ENCODE results near the gene GORASP1. TPM values are rescaled to one million over a fixed set of nuclear protein-coding genes. Genes with fewer than 3 reads are reported as not detected.

The GORASP1 gene
- total and polyA plus RNA-seq, 2 of the 8 experiments (the other 6 are each of a cell fraction or from before 2014, with no cell fraction given), result 33.4 to 33.5 TPM

DNA sequence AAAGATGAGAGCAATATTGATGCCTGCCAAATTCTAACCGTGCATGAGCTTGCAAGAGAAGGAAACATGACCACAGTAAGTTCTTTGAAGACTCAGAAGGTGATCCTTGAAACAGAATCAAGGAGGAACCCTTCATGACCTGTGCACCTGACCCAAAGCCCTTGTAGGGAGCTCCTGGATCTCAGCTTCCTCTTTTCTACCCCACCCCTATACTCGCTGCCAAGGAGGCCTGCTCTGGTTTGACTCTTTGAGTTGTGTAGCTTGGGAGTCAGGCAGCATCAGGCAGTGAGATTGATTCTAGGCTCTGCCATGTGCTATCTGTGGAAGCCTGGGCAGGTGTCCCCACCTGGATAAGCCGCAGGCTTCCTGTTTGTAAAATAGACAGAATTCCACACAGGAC, 10.7 kb upstream of the GORASP1 start:
- H3K4ac ChIP-seq (replicated peaks; ENCODE audit: insufficient read length, low read depth, low read length), result no peak overlapping the region
- TF ChIP-seq HDAC2 (IDR thresholded peaks at IDR 0.05; ENCODE audit: borderline replicate concordance in 1 of 2, low read depth in 2 of 2, low read length in 2 of 2), result no peak
- TF ChIP-seq SP1 (IDR thresholded peaks at IDR 0.05; ENCODE audit: low read depth, low read length), result no peak
- TF ChIP-seq RFX5 (IDR thresholded peaks at IDR 0.05; ENCODE audit: borderline replicate concordance, low read depth, low read length), result no peak
- TF ChIP-seq POLR2AphosphoS5 (IDR thresholded peaks at IDR 0.05; ENCODE audit: low read depth, low read length), result no peak
- TF ChIP-seq, protein P1, sequence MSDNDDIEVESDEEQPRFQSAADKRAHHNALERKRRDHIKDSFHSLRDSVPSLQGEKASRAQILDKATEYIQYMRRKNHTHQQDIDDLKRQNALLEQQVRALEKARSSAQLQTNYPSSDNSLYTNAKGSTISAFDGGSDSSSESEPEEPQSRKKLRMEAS (IDR thresholded peaks at IDR 0.05), result no peak
- no peak for TF ChIP-seq CHD2 (IDR thresholded peaks at IDR 0.05; ENCODE audit: low read length)
- TF ChIP-seq TAF1 (IDR thresholded peaks at IDR 0.05; ENCODE audit: low read depth, low read length), result no peak
- TF ChIP-seq KDM1A (IDR thresholded peaks at IDR 0.05; ENCODE audit: borderline replicate concordance, low read length), result no peak
- no peak for TF ChIP-seq SRF (IDR thresholded peaks at IDR 0.05; ENCODE audit: low read depth, low read length)
- no peak for TF ChIP-seq CBX8 (IDR thresholded peaks at IDR 0.05; ENCODE audit: borderline replicate concordance, low read depth, low read length)
- no peak for TF ChIP-seq SP2 (IDR thresholded peaks at IDR 0.05; ENCODE audit: low read length)
- no peak for TF ChIP-seq POU5F1 (IDR thresholded peaks at IDR 0.05; ENCODE audit: low read depth, low read length)
- no peak overlapping the region for H4K91ac ChIP-seq (replicated peaks; ENCODE audit: insufficient read length, low read length)
- H3K4me2 ChIP-seq (ENCODE audit: insufficient read depth in 1 of 2, low read depth in 2 of 2, low read length in 2 of 2), result no peak overlapping the region
- H3K14ac ChIP-seq (ENCODE audit: insufficient read length), result no peak overlapping the region
- H4K20me1 ChIP-seq (replicated peaks in 1 of 2; ENCODE audit: control insufficient read depth in 1 of 2, insufficient read depth in 2 of 2, low read length in 2 of 2), result no peaks in the 10 kb centered on the region
- no peak overlapping the region for H3K4me3 ChIP-seq (ENCODE audit: extremely low read depth in 1 of 4, insufficient read depth in 2 of 4, low read depth in 3 of 4, low read length in 4 of 4)
- H2BK12ac ChIP-seq (ENCODE audit: low read depth, low read length), result no peak overlapping the region
- H2AFZ ChIP-seq (ENCODE audit: low read length), result no peak overlapping the region
- CTCF ChIA-PET (ENCODE audit: partially characterized antibody), result interaction anchor here (0.9 to 20.0 kb wide), 9 partner anchors 8 to 173 kb away, joined by 3 to 496 read pairs (median 4); no protein-coding TSS in a partner anchor
- no peak overlapping the region for H3K56ac ChIP-seq (replicated peaks; ENCODE audit: insufficient read length, low read depth, low read length)
- H3K36me3 ChIP-seq (ENCODE audit: control insufficient read depth in 2 of 4, insufficient read depth in 4 of 4, low read length in 3 of 4), result no peaks in the 10 kb centered on the region
- H3K27me3 ChIP-seq (replicated peaks in 1 of 4; ENCODE audit: control insufficient read depth in 3 of 4, extremely low read depth in 1 of 4, insufficient read depth in 3 of 4, low read length in 3 of 4), result no peaks in the 10 kb centered on the region; a peak in 1 of 7 replicates
- no peak for DNase-seq (ENCODE audit: low read depth in 1 of 2, low spot score in 2 of 2)
- no peak overlapping the region for H3K23ac ChIP-seq (ENCODE audit: insufficient read length)
- no peaks in the 10 kb centered on the region for H3K9me3 ChIP-seq (ENCODE audit: insufficient read depth in 2 of 2, low read depth in 1 of 2, low read length in 1 of 2)
- no peaks in the 10 kb centered on the region for H3K79me2 ChIP-seq (ENCODE audit: control insufficient read depth in 1 of 2, insufficient read depth in 2 of 2, low read length in 2 of 2)
- H2BK5ac ChIP-seq (ENCODE audit: low read depth, low read length), result no peak overlapping the region
- H3K4me1 ChIP-seq (replicated peaks in 1 of 4; ENCODE audit: control insufficient read depth in 3 of 4, insufficient read depth in 4 of 4, low read length in 3 of 4), result no peaks in the 10 kb centered on the region
- no peak overlapping the region for H2BK20ac ChIP-seq (ENCODE audit: low read length)
- no peaks in the 10 kb centered on the region; the same call in 1 of the 2 replicates for H3K23me2 ChIP-seq (ENCODE audit: low read depth, low read length)
- H4K8ac ChIP-seq (ENCODE audit: extremely low read depth, insufficient read depth, low read length), result no peak overlapping the region
- H2AK5ac ChIP-seq (ENCODE audit: low read depth, low read length), result no peak overlapping the region
- no peak overlapping the region for H3K18ac ChIP-seq (ENCODE audit: extremely low read depth, low read length)
- H3K9ac ChIP-seq (replicated peaks in 1 of 4; ENCODE audit: extremely low read depth in 1 of 4, low read depth in 3 of 4, low read length in 3 of 4), result no peak overlapping the region
- no peak for FAIRE-seq
- POLR2A ChIA-PET (ENCODE audit: partially characterized antibody), result interaction anchor here (1.8 kb wide), 1 partner anchor 10 kb away, joined by 6 read pairs; the partner anchor contains the start of genes GORASP1 and TTC21A
- no peak overlapping the region for H2BK15ac ChIP-seq (ENCODE audit: low read length)
- H3K79me1 ChIP-seq (ENCODE audit: low read depth, low read length), result no peaks in the 10 kb centered on the region
- WGBS, 2 experiments (ENCODE audit: extremely low coverage in 1 of 2, insufficient coverage in 1 of 2, insufficient read length in 1 of 2, insufficient replicate concordance in 2 of 2, low coverage in 1 of 2, low lambda C conversion rate in 2 of 2, missing lambda C conversion rate in 1 of 2), result 78% methylated on average over 3 of the region's 3 CpGs; no CpG with 5 or more reads in 1 of the 2 experiments
- H2BK120ac ChIP-seq (replicated peaks; ENCODE audit: low read depth, low read length), result no peak overlapping the region
- no peak overlapping the region for H4K5ac ChIP-seq (ENCODE audit: insufficient read length, low read depth, low read length)
- no peak overlapping the region for H3K27ac ChIP-seq (ENCODE audit: low read depth, low read length)

Data from H1 (cell line).